GM12892 (cell line): ENCODE data around the gene RNF26.

ENCODE experiments used
- DNase-seq: peaks from one replicate; pipeline ENCODE4 v3.0.0; 2011; ENCODE audit not compliant: insufficient read length
- FAIRE-seq: peaks from 2 replicates; lab custom pipeline; 2011; peaks lifted over from hg19 to GRCh38; lab: Jason Lieb, UNC
- POLR2A ChIP-seq: IDR thresholded peaks from 2 replicates; pipeline ENCODE4 v1.6.1; 2011; ENCODE audit warnings: low read depth, low read length, control low read depth
- POLR2AphosphoS5 ChIP-seq: IDR thresholded peaks from 2 replicates; pipeline ENCODE4 v1.6.1; 2011; ENCODE audit warnings: low read depth, low read length, control low read depth
- TAF1 ChIP-seq: IDR thresholded peaks from 2 replicates; pipeline ENCODE4 v1.6.1; 2011; ENCODE audit warnings: low read depth, mild to moderate bottlenecking, control low read depth, low read length, borderline replicate concordance

The RNF26 gene

GRCh38 chr11:119305556-119306372 lies 28.6 kb upstream of the RNF26 start:
- TF ChIP-seq TAF1 (no peak), POLR2AphosphoS5 (no peak), POLR2A (no peak)
- DNase-seq (no peak), FAIRE-seq (no peak)

GRCh38 chr11:119306373-119306890 lies 27.9 kb upstream of the RNF26 start:
- TF ChIP-seq TAF1, result no peak
- TF ChIP-seq POLR2A, result no peak
- TF ChIP-seq POLR2AphosphoS5, result no peak
- DNase-seq, result no peak
- no peak for FAIRE-seq

- DNase-seq, result no peak
- TF ChIP-seq POLR2AphosphoS5 (no peak), POLR2A (no peak), TAF1 (no peak)
- no peak for FAIRE-seq
Measured at GRCh38 chr11:119307219-119307618, 27.1 kb upstream of the RNF26 start.

- no peak for FAIRE-seq
- TF ChIP-seq POLR2A (no peak), POLR2AphosphoS5 (no peak), TAF1 (no peak)
- no peak for DNase-seq
Measured at GRCh38 chr11:119307974-119308373, 26.4 kb upstream of the RNF26 start.

- TF ChIP-seq POLR2A, result no peak
- no peak for TF ChIP-seq POLR2AphosphoS5
- no peak for TF ChIP-seq TAF1
- DNase-seq (no peak), FAIRE-seq (no peak)
Measured at GRCh38 chr11:119309411-119309810, 24.9 kb upstream of the RNF26 start.

GRCh38 chr11:119309953-119310681 lies 24.2 kb upstream of the RNF26 start:
- no peak for FAIRE-seq

GRCh38 chr11:119310682-119311052 lies 23.7 kb upstream of the RNF26 start:
- no peak for DNase-seq
- no peak for FAIRE-seq
- TF ChIP-seq POLR2A, result no peak
- TF ChIP-seq POLR2AphosphoS5, result no peak

More at GRCh38 chr11:119309953-119310681, 24.2 kb upstream of the RNF26 start:
- TF ChIP-seq POLR2A (no peak), POLR2AphosphoS5 (no peak), TAF1 (no peak)
- no peak for DNase-seq

GRCh38 chr11:119314726-119315125 lies 19.6 kb upstream of the RNF26 start:
- TF ChIP-seq POLR2AphosphoS5 (no peak), TAF1 (no peak), POLR2A (no peak)
- no peak for FAIRE-seq

GRCh38 chr11:119315131-119316015 lies 19.0 kb upstream of the RNF26 start:
- no peak for TF ChIP-seq POLR2A
- TF ChIP-seq POLR2AphosphoS5, result no peak
- FAIRE-seq, result peak; percentile 87
- no peak for DNase-seq

More at GRCh38 chr11:119314726-119315125, 19.6 kb upstream of the RNF26 start:
- no peak for DNase-seq

GRCh38 chr11:119316016-119316728 lies 18.2 kb upstream of the RNF26 start:
- no peak for TF ChIP-seq TAF1
- TF ChIP-seq POLR2A, result no peak
- no peak for TF ChIP-seq POLR2AphosphoS5
- FAIRE-seq, result no peak
- DNase-seq, result no peak

- DNase-seq, result no peak
- no peak for TF ChIP-seq TAF1
- TF ChIP-seq POLR2A, result no peak
- no peak for TF ChIP-seq POLR2AphosphoS5
- FAIRE-seq, result no peak
Measured at GRCh38 chr11:119316729-119317591, 17.4 kb upstream of the RNF26 start, which contains the start of gene MCAM. Gene MCAM (minus strand): TSS chr11:119317130. CDS start chr11:119317101, 29 bp downstream.
